Right ventricle myocardium superior (tissue), 1 donor: Measurements from ENCODE around the gene BAK1. TPM values are rescaled to one million over a fixed set of nuclear protein-coding genes. Genes with fewer than 3 reads are reported as not detected.
A peak's percentile ranks its signal among the peaks of the same experiment; 100 is the strongest.

Source experiments
- ATAC-seq: fragments of 200-7000 bp; cut with Tn5 transposase; one replicate; pipeline ENCODE4 v1.9.1; 2020; ENCODE audit warnings: mild to moderate bottlenecking; ENCODE audit not compliant: poor library complexity
- DNase-seq: peaks from one replicate; pipeline ENCODE4 v3.0.0-alpha.2; 2020
- intact Hi-C: fragments of 100-400 bp; cut with DNase I; formaldehyde crosslinking; loops from one replicate; pipeline ENCODE4 v1.11.2; 2022
- long read RNA-seq: library from polyadenylated mRNA; unstranded; transcript quantifications from one replicate; pipeline ENCODE4 v2.0.0, GENCODE V29; 2021
- total RNA-seq: library from RNA; stranded (reverse); fragmentation: NEBNext Ultra II Directional; extraction: Animal tissue kit (Norgen Biotek cat#: 25700); gene quantifications from one replicate; pipeline ENCODE4 v1.2.1, GENCODE V29; 2021
- donor health status: DM: no; HTN: yes; CAD: no; lungs with severe emphysema.

Gene BAK1
- 25.0 TPM for total RNA-seq
- long read RNA-seq, transcript BAK1-202 (6 exons, 2,136 nt), result major isoform, 147 of 171 reads
- long read RNA-seq, partial matches to known transcripts, result 19 of 171 reads
- long read RNA-seq, other reads (novel, unspliced or antisense), result 5 of 171 reads

DNA sequence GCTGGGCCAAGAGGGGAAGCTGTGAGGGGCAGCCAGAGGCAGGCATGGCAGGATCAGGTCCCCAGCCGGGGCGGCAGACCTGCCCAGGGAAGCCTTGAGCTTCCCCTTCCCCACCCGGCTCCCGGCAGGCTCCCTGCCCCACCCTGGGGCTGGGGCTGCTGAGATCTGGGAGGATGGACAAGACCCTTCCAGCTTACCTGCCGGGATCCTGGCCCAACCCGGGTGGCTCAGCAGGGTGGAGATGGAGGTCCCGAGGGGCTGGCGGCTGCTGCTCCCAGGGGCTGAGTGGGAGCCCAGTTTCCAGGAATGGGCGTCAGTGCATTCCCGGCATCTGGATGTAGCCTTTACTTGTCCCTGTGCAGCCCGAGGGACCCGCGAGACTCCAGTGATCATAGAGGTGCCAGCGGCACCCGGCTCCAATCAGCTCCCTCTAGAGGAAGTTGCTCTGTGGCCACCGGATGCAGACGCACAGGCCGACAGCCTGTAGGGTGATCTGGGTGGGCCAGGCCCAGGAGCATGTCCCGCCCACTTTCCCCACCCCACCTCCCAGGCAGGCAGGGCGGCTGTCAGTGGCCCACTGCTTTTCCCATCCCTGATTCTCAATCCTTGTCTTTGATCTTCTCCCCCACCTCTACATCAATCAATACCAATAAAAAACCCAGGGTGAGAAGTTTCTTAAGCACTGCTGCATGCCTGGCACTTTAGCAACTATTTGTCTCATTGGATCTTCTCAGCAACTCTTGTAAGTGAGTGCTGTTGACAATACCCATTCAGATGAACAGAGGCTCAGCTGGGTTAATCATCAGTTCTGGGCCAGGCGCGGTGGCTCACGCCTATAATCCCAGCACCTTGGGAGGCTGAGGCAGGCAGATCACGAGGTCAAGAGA, at the start of gene BAK1:
TSS of gene BAK1 (minus strand) at position 449 of the 887 bp plus-strand sequence. CDS start 2,672 bp downstream, outside the sequence.
- DNase-seq (peak; percentile 95), ATAC-seq (peak; percentile 97)
- intact Hi-C loops, result loop anchor here (10.0 kb wide), 2 partner anchors 55 to 155 kb away; partner anchors contain the start of gene SYNGAP1

DNA sequence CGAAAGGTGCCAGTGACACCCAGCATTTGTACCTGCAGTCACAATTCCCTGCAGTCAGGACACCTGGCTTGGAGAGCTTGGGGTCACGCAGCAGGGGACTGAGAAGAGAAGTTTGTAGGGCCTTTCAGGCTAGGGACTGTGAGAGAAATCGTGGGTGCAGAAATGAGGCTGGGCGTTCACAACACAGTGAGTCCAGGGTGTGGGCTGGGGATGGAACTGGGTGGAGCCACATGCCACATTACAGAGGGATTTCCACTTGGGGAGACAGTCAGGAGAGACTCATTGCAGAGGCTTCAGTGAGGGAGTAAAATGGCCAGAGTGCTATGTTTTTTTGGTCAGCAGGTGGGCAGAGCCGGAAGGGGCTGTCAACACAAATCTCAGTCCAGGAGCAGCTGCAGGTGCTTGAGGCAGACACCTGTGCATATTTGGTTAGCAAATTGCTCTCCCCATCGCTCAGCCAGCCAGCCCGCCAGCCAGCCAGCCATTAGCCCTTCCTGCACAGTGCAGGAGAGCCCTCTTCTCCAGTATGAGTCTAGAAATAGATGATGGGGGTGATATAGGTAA, 48.4 kb upstream of the BAK1 start:
- DNase-seq, result no peak
- intact Hi-C loops, result no loop called here
- no peak for ATAC-seq

DNA sequence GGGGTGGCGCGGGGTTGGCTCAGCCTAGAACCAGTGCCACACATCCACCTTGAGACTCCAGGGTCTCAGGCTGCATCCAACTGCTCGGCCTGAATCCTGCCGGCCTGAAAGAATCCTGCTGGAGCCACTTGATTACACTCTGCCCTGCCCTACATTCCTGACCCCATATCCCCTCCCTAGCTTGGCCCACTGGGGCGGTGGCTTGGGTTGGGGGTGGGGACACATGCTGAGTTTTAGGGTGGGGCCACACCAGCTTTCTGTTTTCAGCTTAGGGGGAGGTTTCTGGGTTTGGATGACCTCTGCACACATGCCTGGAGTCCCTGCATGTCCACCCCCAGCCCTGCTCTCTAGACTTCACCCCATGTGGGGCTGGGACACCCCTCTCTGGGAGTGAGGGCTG, 47.8 kb upstream of the BAK1 start:
- intact Hi-C loops, result no loop called here
- ATAC-seq, result peak; percentile 13
- no peak for DNase-seq

DNA sequence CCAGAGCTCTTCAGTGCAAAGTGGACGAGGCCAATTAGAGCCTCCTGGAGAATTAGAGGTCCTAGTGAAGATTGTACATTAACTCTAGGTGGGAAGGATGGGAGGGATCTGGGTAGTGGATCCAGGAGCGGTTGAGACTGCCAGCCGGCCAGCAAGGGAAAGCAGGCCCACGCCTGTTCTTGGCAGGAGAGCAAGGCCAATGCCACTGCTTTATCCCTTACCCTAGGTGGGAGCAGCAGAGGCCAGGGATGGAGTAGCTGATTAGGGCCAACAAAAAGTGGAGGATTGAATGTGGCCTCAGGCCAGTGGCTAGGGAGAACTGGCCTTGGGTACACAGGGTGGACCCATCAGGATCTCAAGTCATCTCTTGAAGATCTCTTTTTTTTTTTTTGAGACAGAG, 44.8 kb upstream of the BAK1 start:
- intact Hi-C loops, result no loop called here
- ATAC-seq, result no peak
- no peak for DNase-seq

DNA sequence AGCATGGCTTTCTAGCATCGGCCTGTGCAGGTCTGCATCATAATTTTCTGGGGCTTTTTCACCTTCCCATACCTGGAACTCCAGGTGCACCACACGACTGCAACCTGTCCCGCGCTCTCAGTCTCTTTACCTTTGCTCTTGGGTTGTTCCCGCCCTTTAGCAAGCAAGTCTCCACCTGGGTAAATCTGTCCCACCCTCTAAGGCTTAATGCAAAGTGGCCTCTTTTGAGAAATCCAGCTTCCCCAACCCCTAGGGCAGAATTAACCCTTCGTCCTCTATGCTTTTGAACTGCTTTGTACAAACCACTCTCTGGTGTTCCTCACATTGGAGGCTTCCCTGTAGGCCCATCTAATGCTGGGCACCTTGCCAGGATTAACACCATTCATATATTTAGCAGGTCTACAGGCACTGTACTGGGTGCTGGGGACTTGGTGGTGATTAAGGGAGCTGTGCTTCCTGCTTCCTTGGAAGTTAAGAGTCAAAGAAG, 43.9 kb upstream of the BAK1 start:
- no peak for DNase-seq
- ATAC-seq, result no peak
- intact Hi-C loops, result no loop called here

DNA sequence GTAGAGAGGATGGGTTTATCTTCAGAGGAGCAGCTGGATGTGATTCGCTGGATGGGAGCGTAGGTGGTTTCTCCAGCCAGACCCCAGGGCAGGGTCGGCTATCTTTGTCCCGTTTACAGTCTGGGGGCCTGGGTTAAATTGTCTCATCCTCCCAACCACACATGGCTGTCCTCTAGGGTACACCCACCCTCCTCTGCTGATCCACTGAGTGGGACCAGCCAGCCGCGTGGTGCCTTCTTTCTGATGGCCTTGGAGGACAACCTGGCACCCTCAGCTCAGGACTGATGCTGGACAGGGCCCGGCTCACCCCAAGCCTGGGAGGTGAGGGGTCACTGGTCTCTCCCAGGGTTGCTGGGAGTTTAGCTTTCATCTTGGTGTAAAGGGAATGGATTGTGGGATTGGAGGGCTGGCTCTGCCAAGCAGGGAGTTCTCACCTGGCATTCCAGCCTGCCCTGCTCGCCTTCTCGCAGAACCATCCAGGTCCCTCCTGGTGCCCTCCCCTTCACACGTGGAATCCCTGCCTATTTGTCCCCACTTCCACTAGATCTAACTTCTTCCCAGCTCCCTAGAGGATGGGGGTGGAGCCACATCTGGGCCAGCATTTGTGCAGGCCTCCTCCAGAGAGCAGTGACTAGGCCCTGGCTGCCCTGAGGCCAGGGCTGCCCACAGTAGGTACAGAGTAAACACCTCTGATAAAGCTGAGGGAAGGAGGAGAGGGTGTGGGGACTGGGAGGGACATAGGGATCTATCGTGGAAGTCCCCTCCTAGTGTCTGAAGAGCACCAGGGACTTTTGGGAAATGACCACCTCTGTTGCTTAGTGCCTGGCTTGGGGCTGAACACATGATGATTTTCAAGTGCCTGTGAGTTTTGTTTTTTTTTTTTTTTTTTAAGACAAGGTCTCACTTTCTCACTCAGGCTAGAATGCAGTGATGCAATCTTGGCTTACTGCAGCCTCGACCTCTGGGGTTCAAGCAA, 42.7 kb upstream of the BAK1 start:
- intact Hi-C loops, result no loop called here
- DNase-seq (no peak), ATAC-seq (peak; percentile 27)

DNA sequence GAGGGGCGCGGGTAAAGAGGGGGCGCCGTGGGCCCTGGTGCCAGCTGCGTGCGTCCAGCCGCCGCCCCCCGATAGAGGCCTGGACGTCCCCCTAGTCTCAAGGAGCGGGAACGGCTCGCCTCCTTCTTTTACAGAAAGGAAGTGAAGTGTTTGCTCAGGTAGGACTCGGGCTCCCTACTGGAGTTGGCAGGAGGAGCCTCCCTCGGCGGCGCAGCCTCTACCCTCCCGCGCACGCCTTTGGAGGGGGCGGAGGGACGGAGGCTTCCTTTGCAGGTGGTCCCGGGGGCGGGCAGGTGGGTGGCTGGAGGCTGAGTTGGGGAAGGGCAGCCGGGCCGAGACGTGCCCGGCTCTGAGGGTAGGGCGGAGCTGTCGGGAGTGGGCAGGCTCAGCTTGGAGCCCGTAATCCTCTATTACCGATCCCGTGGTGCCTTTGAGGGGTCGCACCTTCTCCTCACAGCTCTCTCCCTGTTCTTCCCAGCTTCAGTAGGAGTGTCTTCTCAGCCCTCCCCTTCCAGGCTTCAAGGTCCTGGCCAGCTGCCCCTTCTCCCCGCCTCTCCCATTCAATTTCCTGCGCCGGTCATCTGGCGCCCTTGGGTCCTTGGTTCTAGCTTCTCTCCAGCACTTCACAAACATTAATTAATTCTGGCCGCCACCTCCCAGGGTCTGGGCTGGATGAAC, 41.8 kb upstream of the BAK1 start:
- intact Hi-C loops, result no loop called here
- ATAC-seq, result peak; percentile 42
- peak; percentile 65 for DNase-seq

DNA sequence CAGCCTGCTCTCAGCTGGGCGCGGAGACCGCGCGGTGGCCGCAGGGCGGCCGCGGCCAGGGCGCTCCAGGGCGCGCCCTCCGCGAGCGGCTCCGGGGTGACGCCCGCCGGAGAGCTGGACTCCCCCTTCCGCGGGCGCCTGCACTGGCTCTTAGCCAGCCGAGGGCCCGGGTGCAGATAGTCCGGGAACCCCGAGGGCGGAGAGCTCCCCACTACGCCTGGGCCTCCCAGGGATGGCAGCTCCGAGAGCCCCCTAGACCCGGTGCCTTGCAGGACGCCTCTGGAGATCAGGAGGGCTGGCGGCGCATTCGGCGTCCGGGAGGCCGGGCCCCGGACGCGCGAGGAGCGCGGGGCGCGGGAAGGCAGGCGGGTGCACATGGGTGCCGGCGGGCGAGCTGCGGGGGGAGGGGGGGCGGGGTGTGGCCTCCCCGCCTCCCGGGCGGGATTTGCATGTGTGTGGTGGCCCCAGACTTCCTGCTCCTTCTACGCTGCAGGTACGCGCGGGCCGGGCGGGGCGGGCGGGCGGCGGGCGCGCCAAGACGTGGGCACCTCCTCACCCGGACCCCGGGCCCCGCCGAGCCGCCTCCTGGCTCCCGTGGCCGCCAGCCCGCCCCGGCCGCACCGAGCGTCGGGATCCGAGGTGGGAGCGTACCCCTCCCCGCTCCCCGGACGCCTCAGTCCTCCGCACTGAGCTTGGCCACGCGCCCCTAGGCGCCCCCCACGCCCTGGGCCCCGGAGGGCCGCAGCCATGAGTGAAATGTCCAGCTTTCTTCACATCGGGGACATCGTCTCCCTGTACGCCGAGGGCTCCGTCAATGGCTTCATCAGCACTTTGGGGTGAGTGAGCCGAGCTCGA, 41.0 kb upstream of the BAK1 start, which contains the start of gene ITPR3:
TSS of gene ITPR3 (plus strand) at position 467 of the 855 bp plus-strand sequence. CDS start at position 748, 281 bp downstream.
- ATAC-seq (peak; percentile 71), DNase-seq (peak; percentile 70)
- intact Hi-C loops, result no loop called here

DNA sequence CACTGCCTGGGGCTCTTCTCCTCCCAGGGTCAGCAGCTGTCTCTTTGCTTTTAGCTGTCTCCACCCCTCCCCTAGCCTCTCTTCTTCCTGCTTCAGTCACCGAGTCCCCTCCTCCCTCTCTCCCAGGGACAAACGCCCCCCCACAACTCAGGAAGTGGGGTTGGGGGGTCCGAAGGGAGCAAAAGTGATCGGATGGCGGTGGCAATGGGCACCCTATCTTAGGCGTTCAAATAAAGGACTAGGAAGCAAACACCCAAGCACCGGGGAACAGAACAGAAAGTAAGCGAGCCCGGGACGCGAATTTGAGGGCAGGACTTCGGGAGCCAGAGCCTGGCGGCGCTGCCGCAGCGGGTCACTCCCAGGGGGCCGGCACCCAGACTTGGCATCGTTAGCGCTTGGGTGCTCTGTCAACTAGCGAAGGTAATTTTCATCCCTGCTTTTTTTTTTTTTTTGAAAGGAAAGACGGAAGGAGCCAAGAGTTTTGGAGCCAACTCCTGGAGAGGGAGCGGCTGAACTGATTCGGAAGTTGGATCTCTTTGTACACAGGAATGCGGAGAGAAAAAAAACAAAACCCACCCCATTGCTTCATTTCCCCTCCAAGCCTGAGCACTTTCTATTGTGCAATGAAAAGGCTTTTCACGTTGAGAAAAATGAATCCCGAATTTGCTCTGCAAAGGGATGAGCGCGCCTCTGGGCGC, 40.2 kb upstream of the BAK1 start:
- intact Hi-C loops, result no loop called here
- DNase-seq, result peak; percentile 59
- peak; percentile 50 for ATAC-seq

DNA sequence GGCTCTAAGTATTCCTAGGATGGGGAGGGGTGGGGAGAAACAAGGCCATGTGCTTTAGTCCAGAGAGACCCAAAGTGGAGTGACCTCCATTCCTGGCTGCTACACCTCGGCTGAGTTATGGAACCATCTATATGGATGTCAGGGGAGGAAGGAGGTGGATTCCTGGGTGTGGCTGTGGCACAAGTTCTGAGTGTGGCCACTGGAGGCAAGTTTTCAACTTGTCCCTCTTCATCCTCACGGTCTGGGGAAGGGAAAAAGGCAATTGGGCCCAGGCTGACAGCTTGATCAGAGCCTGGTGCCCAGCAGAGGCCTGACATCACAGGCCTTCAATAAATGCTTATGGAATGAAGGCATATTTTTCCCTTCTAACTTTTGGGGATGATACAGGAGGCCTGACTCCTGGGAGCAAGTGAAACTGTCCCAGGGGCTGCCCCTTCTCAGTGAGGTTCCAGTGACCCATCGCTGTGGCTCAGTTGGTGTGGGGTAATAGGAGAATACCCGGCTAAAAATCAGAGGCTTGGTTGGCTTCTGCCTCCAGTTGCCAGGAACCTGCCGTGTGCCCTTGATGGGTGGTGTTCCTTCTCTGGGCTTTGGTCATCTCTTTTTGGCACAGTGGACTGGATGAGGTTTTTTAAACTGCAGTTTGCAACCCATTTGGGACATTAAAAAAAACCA, 39.2 kb upstream of the BAK1 start:
- ATAC-seq (no peak), DNase-seq (no peak)
- intact Hi-C loops, result no loop called here

DNA sequence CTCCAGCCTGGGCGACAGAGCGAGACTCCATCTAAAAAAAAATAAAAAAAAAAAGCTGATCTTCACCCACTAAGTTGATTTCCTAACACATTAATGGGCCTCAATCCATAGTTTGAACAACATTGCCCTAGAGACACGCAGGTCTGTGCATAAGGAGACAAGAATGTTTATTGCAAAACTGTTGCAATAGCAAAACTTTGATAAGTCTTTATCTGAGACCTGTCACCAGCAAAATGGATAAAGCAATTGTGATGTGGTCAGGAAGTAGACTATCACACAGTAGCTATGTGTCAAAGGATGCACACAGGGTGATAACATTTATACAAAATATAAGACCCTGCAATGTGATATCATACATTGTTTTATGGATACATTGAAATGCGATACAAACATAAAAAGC, 36.8 kb upstream of the BAK1 start:
- DNase-seq (no peak), ATAC-seq (no peak)
- intact Hi-C loops, result no loop called here

DNA sequence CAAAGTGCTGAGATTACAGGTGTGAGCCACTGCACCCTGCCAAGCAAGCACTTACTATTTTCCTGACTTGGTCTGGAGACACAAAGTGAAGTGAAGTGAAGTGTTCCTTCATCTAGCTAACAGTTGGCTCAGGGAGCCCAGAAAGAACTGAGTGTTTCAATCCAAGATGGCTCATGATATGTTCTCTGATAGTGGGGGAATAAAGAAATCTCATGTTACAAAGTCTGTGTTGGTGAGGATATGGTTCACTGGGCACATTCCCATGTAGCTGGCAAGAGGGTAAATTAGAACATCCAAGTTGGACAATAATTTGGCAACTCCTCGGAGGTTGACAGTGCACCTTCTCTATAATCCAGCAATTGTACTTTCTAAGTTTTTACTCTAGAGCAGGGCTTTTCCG, 36.0 kb upstream of the BAK1 start:
- DNase-seq (no peak), ATAC-seq (no peak)
- intact Hi-C loops, result no loop called here

DNA sequence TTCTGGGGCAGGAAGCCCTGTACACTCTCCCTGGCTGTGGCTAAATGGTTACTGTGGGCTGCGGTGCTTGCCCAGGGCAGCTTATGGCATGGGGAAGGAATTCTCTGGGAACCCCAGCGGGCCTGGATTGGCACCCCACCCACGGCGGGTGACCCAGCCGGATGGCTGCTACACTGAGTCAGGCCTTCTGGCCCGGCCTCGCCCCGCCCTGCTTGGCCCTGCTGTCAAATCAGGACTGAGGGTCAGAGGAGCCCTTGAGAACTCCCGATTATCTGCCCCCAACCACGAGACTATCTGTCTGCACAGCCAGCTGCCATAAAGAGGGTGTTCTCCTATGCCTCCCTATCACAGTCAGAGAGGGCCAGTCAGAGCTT, 33.7 kb upstream of the BAK1 start:
- intact Hi-C loops, result no loop called here
- no peak for DNase-seq
- ATAC-seq, result peak; percentile 12

DNA sequence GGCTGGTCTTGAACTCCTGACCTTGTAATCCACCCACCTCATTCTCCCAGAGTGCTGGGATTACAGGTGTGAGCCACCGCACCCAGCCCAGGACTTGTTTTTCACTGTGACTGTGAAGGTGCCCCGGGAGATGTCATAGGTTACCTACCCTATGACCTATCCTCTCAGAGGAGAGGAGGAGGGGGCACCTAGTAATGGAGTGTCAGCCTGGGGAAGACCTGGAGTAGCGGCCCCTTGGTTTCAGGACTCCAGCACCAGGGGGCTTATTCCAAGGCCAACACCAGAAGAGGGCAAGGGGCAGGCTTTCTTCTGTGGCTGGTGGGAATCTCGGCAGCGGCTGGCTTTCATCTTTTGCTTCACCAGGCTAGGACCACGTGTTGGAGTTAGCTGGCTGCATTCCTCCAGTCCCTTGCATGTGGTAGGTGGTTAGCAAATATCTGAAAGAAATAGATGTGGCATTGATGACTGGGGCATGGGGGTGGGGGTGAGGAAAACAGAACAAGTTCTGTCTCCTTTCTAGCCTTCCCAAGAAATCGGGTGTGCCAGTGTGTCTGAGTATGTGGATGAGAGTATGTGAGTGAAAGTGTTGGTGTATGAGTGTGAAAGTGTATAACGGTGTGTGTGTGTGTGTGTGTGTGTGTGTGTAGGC, 33.2 kb upstream of the BAK1 start:
- DNase-seq (no peak), ATAC-seq (no peak)
- intact Hi-C loops, result no loop called here

DNA sequence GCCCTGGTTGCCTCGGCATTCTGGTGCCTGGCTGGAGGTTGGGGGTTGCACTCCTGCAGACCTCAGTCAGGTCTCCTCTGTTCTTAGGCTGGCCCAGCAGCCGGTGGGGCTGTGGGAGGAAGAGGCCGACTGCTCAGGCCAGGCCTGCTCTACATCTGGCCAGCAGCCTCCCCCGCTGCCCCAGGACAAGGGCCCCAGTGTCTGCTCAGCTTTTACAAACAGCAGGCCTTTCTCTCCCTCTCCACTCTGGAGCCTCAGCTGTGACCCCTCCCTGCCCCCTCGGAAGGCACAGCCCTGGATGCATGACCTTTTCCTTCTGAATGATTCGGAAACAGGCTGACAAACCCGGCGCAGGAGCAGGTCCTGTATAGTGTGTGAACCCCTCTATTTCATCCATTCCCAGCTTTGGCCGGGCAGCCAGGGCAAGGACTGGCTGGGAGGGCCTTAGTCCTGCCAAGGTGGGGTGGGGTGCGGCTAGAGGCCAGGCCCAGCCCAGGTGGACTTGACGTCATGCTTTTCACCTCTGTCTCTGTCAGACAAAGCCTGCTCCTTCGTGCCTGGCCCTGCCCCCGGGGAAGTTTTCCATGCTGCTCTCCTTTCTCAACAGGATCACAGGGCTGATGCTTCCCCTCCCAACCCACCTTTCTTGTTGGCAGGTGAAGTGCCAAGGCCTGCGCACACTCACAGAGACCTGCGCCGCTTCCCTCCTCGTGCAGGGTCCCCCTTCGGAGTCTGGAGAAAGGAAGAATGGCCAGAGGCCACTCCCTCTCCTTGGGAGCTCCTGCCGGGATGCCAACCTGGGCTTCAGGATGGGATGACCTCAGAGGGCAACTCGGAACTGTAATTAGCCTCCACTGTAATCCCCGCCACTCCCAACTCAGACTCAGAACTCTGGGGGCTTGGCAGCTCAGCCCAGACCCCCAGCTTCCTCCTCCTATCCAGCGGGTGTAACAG, 31.0 kb upstream of the BAK1 start:
- ATAC-seq, result peak; percentile 11
- peak; percentile 51 for DNase-seq
- intact Hi-C loops, result no loop called here
